IMR-90 (cell line): ENCODE data around the gene SPPL2B. TPM values are rescaled to one million over a fixed set of nuclear protein-coding genes. Genes with fewer than 3 reads are reported as not detected.

Source experiments
- ATAC-seq: fragments of 200-7000 bp; cut with Tn5 transposase; 2 replicates; pipeline ENCODE4 v1.9.1; 2020; ENCODE audit warnings: low read depth, mild to moderate bottlenecking, moderate library complexity
- BruUV-seq: library from RNA; stranded (reverse); fragments of 400-500 nt; replicated peaks from 2 replicates; lab custom pipeline; 2021; lab: Mats Ljungman, UMichigan
- CTCF ChIA-PET: fragments of 300-600 bp; formaldehyde crosslinking; extraction: SDS; loops from one replicate; lab custom pipeline; 2021; ENCODE audit warnings: antibody characterized with exemption; lab: Yijun Ruan, JAX
- POLR2A ChIA-PET: fragments of 300-600 bp; sonication (Branson Sonifier 250); formaldehyde crosslinking; loops from one replicate; lab custom pipeline; 2022; ENCODE audit warnings: antibody characterized with exemption; ENCODE audit not compliant: unreplicated experiment; lab: Charles Lee
- DNase-seq: peaks from one replicate; pipeline ENCODE4 v3.0.0; 2013
- H2AFZ ChIP-seq: replicated peaks from 2 replicates; pipeline ENCODE3; 2013; ENCODE audit warnings: low read length, mild to moderate bottlenecking; ENCODE audit not compliant: poor library complexity
- H2AK5ac ChIP-seq: 2 replicates; pipeline ENCODE4 v1.6.1; 2013; ENCODE audit warnings: low read depth, low read length, inconsistent platforms
- H2AK9ac ChIP-seq: replicated peaks from 2 replicates; pipeline ENCODE3; 2013; ENCODE audit warnings: mild to moderate bottlenecking, low read depth, low read length, moderate library complexity; ENCODE audit not compliant: poor library complexity
- H2BK120ac ChIP-seq: 2 replicates; pipeline ENCODE4 v1.6.1; 2013; ENCODE audit warnings: low read depth, low read length, inconsistent platforms
- H2BK15ac ChIP-seq: 3 replicates; pipeline ENCODE4 v1.6.1; 2013; ENCODE audit warnings: low read depth, low read length, inconsistent platforms
- H2BK20ac ChIP-seq: 2 replicates; pipeline ENCODE4 v1.6.1; 2013; ENCODE audit warnings: low read depth, mild to moderate bottlenecking, inconsistent platforms, low read length, moderate library complexity
- H2BK5ac ChIP-seq: 2 replicates; pipeline ENCODE4 v1.6.1; 2013; ENCODE audit warnings: mild to moderate bottlenecking, low read depth, low read length, inconsistent platforms; ENCODE audit not compliant: poor library complexity, severe bottlenecking
- H3K14ac ChIP-seq: replicated peaks from 2 replicates; pipeline ENCODE4 v1.6.1; 2013; ENCODE audit warnings: low read depth, low read length, inconsistent platforms
- H3K18ac ChIP-seq: 2 replicates; pipeline ENCODE4 v1.6.1; 2013; ENCODE audit warnings: low read depth, low read length, control low read depth
- H3K23ac ChIP-seq: 2 replicates; pipeline ENCODE4 v1.6.1; 2013; ENCODE audit warnings: low read depth, low read length, inconsistent platforms
- H3K27ac ChIP-seq: 2 replicates; pipeline ENCODE4 v1.5.1; 2013; ENCODE audit warnings: mild to moderate bottlenecking, control low read depth, low read length; ENCODE audit not compliant: insufficient read depth
- H3K27me3 ChIP-seq: 2 replicates; pipeline ENCODE4 v1.6.1; 2013; ENCODE audit warnings: low read length; ENCODE audit not compliant: control insufficient read depth, insufficient read depth
- H3K36me3 ChIP-seq: 2 replicates; pipeline ENCODE4 v1.6.1; 2013; ENCODE audit warnings: low read length, mixed read lengths; ENCODE audit not compliant: control insufficient read depth, insufficient read depth
- H3K4ac ChIP-seq: 2 replicates; pipeline ENCODE4 v1.6.1; 2013; ENCODE audit warnings: low read depth, low read length, inconsistent platforms
- H3K4me1 ChIP-seq: 2 replicates; pipeline ENCODE4 v1.6.1; 2013; ENCODE audit warnings: low read length, mixed read lengths; ENCODE audit not compliant: control insufficient read depth, insufficient read depth
- H3K4me2 ChIP-seq: 2 replicates; pipeline ENCODE4 v1.6.1; 2013; ENCODE audit warnings: low read depth, mild to moderate bottlenecking, control low read depth, low read length, moderate library complexity
- H3K4me3 ChIP-seq: 2 replicates; pipeline ENCODE4 v1.5.1; 2013; ENCODE audit warnings: low read depth, mild to moderate bottlenecking, control low read depth, low read length, moderate library complexity; ENCODE audit not compliant: insufficient read depth
- H3K56ac ChIP-seq: 2 replicates; pipeline ENCODE4 v1.6.1; 2013; ENCODE audit warnings: low read length, inconsistent platforms; ENCODE audit not compliant: insufficient read depth; ENCODE audit errors: extremely low read depth
- H3K79me1 ChIP-seq, 2 experiments: 2 replicates each; pipeline ENCODE4 v1.6.1; 2013; ENCODE audit warnings: low read length in 2 of 2, inconsistent platforms in 1 of 2, low read depth in 1 of 2
- H3K9ac ChIP-seq: 2 replicates; pipeline ENCODE4 v1.6.1; 2013; ENCODE audit warnings: low read depth, low read length, control low read depth
- H3K9me1 ChIP-seq: 2 replicates; pipeline ENCODE4 v1.6.1; 2013; ENCODE audit warnings: low read length, inconsistent platforms; ENCODE audit not compliant: insufficient read depth
- H3K9me3 ChIP-seq: 2 replicates; pipeline ENCODE4 v1.6.1; 2013; ENCODE audit warnings: low read length; ENCODE audit not compliant: control insufficient read depth, insufficient read depth
- H4K20me1 ChIP-seq: 2 replicates; pipeline ENCODE4 v1.6.1; 2013; ENCODE audit warnings: low read length, inconsistent platforms; ENCODE audit not compliant: insufficient read depth
- H4K5ac ChIP-seq: 2 replicates; pipeline ENCODE4 v1.6.1; 2013; ENCODE audit warnings: mild to moderate bottlenecking, low read depth, low read length, control low read depth
- H4K8ac ChIP-seq, 2 experiments: 2 replicates each; pipeline ENCODE4 v1.6.1; 2013; ENCODE audit warnings: low read depth in 2 of 2, low read length in 2 of 2, control low read depth in 1 of 2, inconsistent platforms in 1 of 2
- H4K91ac ChIP-seq: 2 replicates; pipeline ENCODE4 v1.6.1; 2013; ENCODE audit warnings: low read depth, low read length, inconsistent platforms; ENCODE audit not compliant: insufficient read depth
- BHLHE40 ChIP-seq: fragments of 150-350 bp; IDR thresholded peaks from 2 replicates; pipeline ENCODE4 v1.6.1; 2016; ENCODE audit warnings: mild to moderate bottlenecking, low read depth, low read length
- CTCF ChIP-seq: conservative IDR thresholded peaks from 2 replicates; pipeline ENCODE4 v1.5.1; 2012; ENCODE audit warnings: mild to moderate bottlenecking, low read depth, low read length, improper control_type of control experiment
- ELK1 ChIP-seq: fragments of 150-350 bp; IDR thresholded peaks from 2 replicates; pipeline ENCODE4 v1.6.1; 2016; ENCODE audit warnings: low read depth, mild to moderate bottlenecking, low read length, moderate library complexity, borderline replicate concordance
- FOS ChIP-seq: fragments of 150-350 bp; IDR thresholded peaks from 2 replicates; pipeline ENCODE4 v1.6.1; 2016; ENCODE audit warnings: low read depth, low read length
- MAFK ChIP-seq: IDR thresholded peaks from 2 replicates; pipeline ENCODE4 v1.6.1; 2012; ENCODE audit warnings: low read depth, low read length, improper control_type of control experiment
- MAZ ChIP-seq: IDR thresholded peaks from 2 replicates; pipeline ENCODE4 v1.6.1; 2012; ENCODE audit warnings: low read depth, mild to moderate bottlenecking, low read length, improper control_type of control experiment, moderate library complexity, borderline replicate concordance
- MXI1 ChIP-seq: IDR thresholded peaks from 2 replicates; pipeline ENCODE4 v1.6.1; 2012; ENCODE audit warnings: low read depth, mild to moderate bottlenecking, low read length, moderate library complexity, borderline replicate concordance
- POLR2A ChIP-seq: IDR thresholded peaks from 2 replicates; pipeline ENCODE4 v1.6.1; 2012; ENCODE audit warnings: mild to moderate bottlenecking, low read depth, low read length
- RAD21 ChIP-seq: IDR thresholded peaks from 2 replicates; pipeline ENCODE4 v1.6.1; 2012; ENCODE audit warnings: low read length, improper control_type of control experiment
- RCOR1 ChIP-seq: IDR thresholded peaks from 2 replicates; pipeline ENCODE4 v1.6.1; 2012; ENCODE audit warnings: mild to moderate bottlenecking, low read length, improper control_type of control experiment; ENCODE audit not compliant: insufficient replicate concordance
- SMC3 ChIP-seq: fragments of 150-350 bp; IDR thresholded peaks from 2 replicates; pipeline ENCODE4 v1.6.1; 2016; ENCODE audit warnings: low read depth, mild to moderate bottlenecking, antibody characterized with exemption, low read length, moderate library complexity
- USF2 ChIP-seq: fragments of 150-350 bp; IDR thresholded peaks from 2 replicates; pipeline ENCODE4 v1.6.1; 2017; ENCODE audit warnings: mild to moderate bottlenecking, antibody characterized with exemption, low read length, low read depth
- WGBS, 2 experiments: methylation state at CpG; one replicate each; pipeline versions ENCODE4 v1.1.5 to v1.1.7; 2013; ENCODE audit warnings: missing lambda C conversion rate in 2 of 2; ENCODE audit not compliant: insufficient read length in 1 of 2; ENCODE audit errors: extremely low coverage in 2 of 2; 5-methylcytosine and 5-hydroxymethylcytosine counted together
- dilution Hi-C: fragments of 300-500 bp; cut with HindIII; formaldehyde crosslinking; loops from one replicate; pipeline ENCODE4 v1.14.3; 2018; ENCODE audit warnings: low sequenced_read_pairs; ENCODE audit not compliant: unreplicated experiment
- in situ Hi-C: fragments of 300-500 bp; cut with MboI; formaldehyde crosslinking; loops from 3 replicates; pipeline ENCODE4 v1.14.3; 2019; ENCODE audit warnings: low sequenced_read_pairs, inconsistent platforms, mixed read lengths
- intact Hi-C: fragments of 100-400 bp; cut with micrococcal nuclease; formaldehyde crosslinking; loops from 2 replicates; pipeline ENCODE4 v1.10.0; 2022
- polyA plus RNA-seq, 3 experiments: library from polyadenylated mRNA; depleted of rRNA; stranded (reverse); fragments of >200 nt; gene quantifications; 2 replicates each; pipeline ENCODE4 v1.2.3, GENCODE V29; 2012; ENCODE audit warnings: low replicate concordance in 1 of 3
- total RNA-seq: library from RNA; depleted of rRNA; stranded (reverse); fragments of >200 nt; gene quantifications from 2 replicates; pipeline ENCODE4 v1.2.3, GENCODE V29; 2012

The SPPL2B gene
- total and polyA plus RNA-seq, 2 of the 4 experiments (the other 2 are of a cell fraction) = 3.4 to 45.7 TPM

- Histone ChIP-seq H3K79me1 (peaks cover 2 to 8% of the 10 kb centered on the region in 2 experiments; a peak in 3 of 4 replicates), H3K9ac (no peak overlapping the region), H2BK20ac (no peak overlapping the region), H3K14ac (no peak overlapping the region), H3K4me2 (no peak overlapping the region), H3K18ac (no peak overlapping the region), H4K20me1 (no peaks in the 10 kb centered on the region; the same call in 1 of the 2 replicates), H3K9me1 (no peaks in the 10 kb centered on the region), H3K4me1 (no peaks in the 10 kb centered on the region), H3K9me3 (peaks cover 3% of the 10 kb centered on the region), H3K4me3 (no peak overlapping the region), H3K36me3 (peaks cover 24% of the 10 kb centered on the region), H2AK5ac (no peak overlapping the region), H3K23ac (no peak overlapping the region), H2AFZ (no peak overlapping the region), H2BK120ac (no peak overlapping the region), H4K5ac (no peak overlapping the region), H2BK15ac (no peak overlapping the region), H4K8ac (no peak overlapping the region), H3K4ac (no peak overlapping the region), H2AK9ac (no peak overlapping the region), H4K91ac (no peak overlapping the region), H3K27me3 (no peaks in the 10 kb centered on the region), H3K27ac (no peak overlapping the region), H2BK5ac (no peak overlapping the region), H3K56ac (no peak overlapping the region)
- no TSS peak for BruUV-seq
- in situ Hi-C loops = loop anchor here (10.0 kb wide), 1 partner anchor 165 kb away; the partner anchor contains the start of gene AP3D1
- no peak for DNase-seq
- ChIA-PET POLR2A (no interaction called here), CTCF (no interaction called here)
- no peak for ATAC-seq
- TF ChIP-seq BHLHE40 (no peak), RCOR1 (no peak), ELK1 (no peak), MAFK (no peak), MXI1 (no peak), SMC3 (no peak), USF2 (no peak), MAZ (no peak), RAD21 (no peak), FOS (no peak), CTCF (no peak), POLR2A (no peak)
- WGBS, 2 experiments = 94% methylated on average over 7 of the region's 20 CpGs; no CpG with 5 or more reads in 1 of the 2 experiments
- intact Hi-C loops = no loop called here
- dilution Hi-C loops = no loop called here
Measured at GRCh38 chr19:2319551-2319950, 8.9 kb upstream of the SPPL2B start.
